ENCODE results near the gene CPSF4L.

The CPSF4L gene

DNA sequence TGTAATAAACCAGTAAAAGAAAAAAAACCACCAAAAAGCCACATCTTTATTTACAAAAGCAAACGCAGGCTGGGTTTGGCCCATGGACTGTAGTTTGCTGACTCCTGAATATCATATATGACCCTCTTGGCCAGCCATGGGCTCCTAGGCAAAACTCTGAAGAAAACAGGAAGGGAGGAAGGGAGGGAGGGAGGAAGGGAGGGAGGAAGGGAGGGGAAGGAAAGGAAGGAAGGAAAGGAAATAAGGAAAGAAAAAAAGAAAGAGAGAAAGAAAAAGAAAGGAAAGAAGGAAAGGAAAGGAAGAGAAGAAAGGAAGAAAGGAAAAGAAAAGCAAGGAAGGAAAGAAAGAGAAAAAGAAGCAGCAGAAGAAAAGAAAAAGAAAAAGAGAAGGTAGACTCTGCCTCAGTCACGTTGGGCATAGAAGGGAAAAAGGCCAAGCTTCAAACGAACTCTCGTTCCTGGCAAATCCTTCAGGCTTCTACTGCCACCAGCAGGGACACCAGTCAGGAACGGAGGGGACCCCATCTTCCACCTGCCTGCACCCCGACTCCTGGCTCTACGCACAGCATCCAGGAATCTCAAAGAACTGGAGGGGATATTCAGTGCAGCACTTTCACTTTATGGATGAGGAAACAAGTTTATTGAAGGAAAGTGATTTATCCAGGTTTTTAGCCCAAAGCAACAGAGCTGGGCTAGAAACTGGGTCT is 28.0 kb upstream of the CPSF4L start:
- DNase-seq (ENCODE audit: low read depth), result no peak

DNA sequence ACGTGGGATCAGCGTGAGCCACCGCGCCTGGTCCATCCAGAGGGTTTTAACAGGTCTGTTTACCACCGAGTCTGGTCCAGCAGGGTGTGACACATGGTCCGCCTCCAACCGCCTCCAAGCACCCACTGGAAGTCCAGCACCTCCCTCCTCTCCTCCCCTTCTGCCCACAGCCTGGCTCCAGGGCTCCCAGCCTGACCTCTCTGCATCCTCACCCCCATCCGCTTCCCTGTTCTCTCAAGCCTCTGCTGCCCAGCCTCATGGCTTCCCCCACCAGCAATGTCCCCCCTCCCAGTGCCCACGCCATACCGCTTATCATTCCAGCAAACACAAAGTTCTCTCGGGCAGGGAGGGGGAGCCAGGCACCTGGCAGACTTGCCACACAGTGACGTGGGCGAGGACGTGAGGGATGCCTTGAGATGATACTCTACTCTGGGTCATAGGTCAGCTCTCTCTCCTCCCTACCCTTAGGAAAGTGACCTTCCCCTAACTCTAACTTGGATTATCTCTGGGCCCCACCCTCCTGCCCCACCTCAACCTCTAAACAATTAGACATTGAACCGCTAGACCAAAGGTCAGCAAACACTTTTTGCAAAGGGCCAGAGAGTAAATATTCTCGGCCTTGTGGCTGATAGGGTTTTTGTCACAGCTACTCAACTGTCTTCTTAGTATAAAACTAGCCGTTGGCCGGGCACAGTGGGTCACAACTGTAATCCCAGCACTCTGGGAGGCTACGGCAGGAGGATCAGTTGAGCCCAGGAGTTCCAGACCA is 27.0 kb upstream of the CPSF4L start:
- DNase-seq (ENCODE audit: low read depth), result no peak

DNA sequence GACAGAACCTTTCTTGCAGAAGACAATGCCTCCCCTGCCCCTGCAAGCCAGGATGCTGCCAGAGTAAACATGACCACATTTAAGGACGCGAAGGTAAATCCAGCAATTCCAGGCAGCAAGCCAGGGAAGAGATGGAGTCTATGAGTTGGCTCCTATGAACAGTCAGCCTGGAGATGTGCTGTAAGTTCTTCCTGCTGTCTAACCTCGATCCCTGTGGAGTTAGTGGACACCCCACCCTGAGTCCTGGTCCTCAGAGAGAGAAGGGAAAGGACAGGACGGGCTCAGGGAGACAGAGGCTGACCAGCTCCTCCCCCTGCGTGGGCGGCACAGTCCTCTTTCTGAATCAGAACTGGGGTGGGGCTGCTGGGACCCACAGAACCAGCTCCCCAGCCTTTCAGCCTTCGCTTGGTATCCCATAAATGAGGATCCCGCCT is 25.2 kb upstream of the CPSF4L start:
- no peak for DNase-seq (ENCODE audit: low read depth)

DNA sequence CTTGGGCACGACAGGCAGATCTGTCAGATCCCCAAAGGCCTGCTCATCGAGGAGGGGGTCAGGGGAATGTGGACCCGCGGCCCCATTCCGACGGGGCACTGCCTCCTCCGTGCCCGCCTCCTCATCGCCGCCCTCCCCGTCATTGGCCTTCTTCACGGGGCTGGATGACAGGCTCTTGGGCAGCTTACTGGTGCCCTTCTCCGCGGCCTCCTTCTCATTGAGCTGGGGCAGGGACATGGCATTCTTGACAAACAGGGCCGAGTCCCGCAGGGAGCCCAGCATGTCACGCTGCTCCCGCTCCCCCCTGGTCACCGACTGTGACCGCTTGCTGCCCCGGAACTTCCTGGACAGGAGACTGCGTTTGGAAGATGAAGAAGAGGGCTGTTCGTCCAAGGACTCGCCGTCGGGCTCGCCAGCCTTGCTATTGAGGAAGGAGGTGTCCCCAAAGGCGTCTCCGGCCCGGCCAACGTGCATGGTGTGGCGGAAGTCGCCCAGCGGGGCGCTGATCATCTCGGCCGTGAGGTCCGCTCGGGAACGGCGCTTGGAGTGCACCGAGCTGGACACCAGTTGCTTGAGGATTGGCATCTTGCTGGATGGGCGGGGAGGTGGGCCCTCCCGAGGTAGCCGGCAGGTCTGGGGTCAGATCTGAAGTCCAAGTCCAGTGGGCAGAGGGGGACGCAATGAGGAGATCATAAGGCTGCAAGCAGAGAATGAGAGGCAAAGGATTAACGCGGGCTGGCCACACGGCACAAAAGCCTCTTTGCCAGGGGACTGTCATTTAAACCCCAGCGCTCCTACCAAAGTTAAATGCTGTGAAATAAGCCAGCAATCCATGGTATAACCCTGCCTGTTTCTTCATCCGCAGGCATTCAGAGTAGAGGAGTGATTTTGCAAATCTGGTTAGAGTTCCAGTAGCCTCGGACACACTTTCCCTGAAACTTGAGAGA is 24.5 kb upstream of the CPSF4L start:
- DNase-seq (ENCODE audit: low read depth), result no peak

DNA sequence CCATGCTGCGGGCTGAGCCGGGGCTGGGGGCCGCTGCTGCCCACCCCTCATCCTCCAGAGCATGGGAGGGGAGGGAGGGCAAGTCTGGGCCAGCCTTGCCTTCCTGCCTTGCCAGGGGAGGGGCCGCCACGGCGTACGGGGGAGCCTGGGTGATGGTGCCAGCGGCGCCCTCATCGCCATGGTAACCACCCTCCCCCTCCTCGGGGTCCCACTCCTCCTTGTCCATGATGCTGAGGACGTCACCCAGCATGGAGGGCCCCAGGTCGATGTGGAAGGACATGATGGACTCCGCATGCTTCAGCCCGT is 23.9 kb upstream of the CPSF4L start:
- no peak for DNase-seq (ENCODE audit: low read depth)

DNA sequence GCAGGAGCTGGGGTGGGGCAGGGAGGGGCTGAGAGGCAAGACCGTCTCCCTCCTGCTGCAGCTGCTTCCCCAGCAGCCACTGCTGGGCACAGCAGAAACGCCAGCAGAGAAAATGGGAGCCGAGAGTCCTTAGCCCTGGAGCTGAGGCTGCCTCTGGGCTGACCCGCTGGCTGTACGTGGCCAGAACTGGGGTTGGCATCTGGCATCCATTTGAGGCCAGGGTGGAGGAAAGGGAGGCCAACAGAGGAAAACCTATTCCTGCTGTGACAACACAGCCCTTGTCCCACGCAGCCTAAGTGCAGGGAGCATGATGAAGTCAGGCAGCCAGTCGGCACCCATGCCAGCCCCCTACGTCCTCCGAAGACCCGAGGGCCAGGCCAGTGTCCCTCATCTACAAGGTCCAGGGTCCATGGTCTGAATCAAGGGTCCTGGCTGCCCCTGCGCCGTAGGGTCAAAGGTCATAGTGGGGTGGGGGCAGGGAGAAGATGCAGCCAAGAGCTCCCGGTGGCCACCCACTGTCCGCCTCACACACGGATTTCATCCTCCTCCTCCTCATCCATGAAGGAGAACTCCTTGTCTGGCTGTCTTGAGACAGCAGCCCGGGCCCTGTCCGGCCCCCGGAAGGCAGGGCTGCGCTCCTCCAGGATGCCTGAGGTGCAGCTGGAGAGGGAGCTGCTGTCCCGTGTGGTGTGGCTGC is 23.4 kb upstream of the CPSF4L start:
- no peak for DNase-seq (ENCODE audit: low read depth)

DNA sequence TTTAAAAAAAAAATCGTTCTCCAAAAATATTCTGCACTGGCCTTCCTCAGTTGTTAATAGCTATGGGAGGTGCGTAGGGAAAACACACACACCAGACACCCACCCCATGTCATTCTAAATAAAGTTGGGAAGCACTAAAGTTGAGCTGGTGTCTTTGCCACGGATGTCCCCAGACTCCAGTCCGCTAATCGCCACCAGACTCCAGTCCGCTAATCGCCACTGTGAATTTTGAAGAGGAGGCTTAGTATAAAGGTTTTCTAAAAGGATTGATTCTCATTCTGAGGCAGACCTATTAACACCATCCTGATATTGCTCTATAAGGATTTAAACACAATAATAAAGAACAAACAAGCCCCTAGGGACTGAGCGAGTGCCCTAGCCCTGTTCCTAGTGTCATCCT is 22.7 kb upstream of the CPSF4L start:
- no peak for DNase-seq (ENCODE audit: low read depth)

DNA sequence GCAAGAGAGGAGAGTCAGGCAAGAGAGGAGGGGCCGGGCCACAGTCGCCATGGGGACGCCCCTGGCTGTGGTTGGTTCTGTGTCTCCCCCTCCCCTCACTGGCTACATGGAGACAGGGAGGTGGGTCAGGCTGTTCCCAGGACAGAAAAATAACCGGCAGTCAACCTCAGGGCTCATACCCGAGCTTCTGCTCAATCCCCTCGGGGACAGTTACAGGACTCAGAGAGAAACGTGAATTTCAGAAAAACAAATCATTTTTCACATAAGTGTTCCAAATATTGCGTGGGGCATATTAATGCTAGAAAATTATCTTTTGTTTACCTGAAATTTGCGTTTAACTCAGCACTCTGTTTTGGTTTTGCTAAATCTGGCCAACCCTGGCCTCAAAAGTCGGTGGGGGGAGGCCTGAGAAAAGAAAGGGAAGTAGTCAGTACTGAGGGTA is 22.2 kb upstream of the CPSF4L start:
- no peak for DNase-seq (ENCODE audit: low read depth)

DNA sequence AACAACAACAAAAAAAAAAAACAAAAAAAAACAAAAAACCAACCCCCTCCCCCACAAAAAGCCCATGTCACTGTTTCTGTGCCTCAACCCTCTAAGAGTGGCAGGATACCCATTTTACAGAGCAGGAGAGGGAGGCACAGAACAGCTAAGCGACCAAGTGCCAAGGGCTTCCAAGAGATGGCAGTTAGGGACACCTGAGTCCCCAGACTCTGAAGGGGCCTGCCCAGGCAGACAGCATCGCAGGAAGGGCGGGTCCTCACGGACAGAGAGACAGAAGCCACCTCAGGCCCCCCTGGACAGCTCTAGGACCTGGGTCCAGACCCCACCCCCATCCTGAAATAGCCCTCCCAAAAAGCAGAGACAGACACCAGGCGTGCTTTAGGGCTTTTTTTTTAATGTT is 21.6 kb upstream of the CPSF4L start:
- no peak for DNase-seq (ENCODE audit: low read depth)

DNA sequence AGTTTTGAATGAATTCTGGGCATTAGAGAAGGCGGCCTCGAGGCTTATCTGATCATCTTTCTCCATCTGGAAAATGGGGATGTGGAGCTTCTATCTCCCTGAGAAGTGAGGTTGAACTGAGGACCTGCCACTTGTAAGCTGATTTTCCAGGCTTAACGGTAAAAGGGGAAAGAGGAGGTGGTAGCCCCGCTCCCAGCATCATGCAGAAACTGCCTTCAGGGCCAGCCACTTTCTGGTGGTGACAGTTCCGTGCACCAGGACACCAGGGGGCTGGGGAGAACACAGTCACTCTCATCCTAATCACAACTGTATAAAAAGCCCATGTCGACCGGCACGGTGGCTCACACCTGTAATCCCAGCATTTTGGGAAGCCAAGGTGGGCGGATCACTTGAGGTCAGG is 20.9 kb upstream of the CPSF4L start:
- DNase-seq (ENCODE audit: low read depth), result no peak

DNA sequence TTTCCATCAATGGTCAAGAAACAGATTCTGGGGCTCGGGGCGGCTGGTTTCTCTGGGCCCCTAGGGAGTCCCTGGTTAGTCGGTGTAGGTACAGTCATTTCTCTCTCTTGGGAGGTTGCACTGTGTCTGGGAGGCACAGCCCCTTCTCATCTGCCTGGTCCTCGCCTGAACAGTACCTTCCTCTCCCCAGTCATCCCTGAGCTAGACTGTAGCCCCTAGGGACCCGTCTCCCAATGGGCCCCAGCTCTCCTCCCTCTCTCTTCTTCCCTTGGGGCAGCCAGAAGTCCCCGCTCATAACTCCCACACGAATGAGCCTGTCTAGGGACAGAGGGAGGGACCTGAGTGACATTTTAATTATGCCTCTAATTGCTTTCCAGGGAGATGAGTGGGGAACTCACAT is 20.2 kb upstream of the CPSF4L start:
- no peak for DNase-seq (ENCODE audit: low read depth)

DNA sequence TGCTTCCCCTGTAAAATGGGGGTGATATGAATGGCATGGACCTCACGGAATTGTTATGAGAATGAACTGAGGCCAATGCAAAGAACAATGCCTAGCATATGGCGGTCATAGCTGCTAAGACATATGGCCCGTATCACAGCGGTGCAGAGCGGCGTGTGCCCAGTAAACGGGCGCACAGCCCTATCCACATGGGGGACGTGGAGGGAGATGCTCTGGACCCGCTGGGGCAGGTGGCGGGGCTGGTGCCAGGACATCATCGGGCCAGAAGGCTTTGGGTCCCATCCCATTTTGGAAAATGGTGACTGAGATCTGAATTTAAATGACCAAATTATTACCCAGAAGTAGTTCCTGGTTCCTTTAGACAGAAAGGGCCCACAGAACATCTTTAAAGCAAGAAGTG is 18.5 kb upstream of the CPSF4L start:
- no peak for DNase-seq (ENCODE audit: low read depth)

DNA sequence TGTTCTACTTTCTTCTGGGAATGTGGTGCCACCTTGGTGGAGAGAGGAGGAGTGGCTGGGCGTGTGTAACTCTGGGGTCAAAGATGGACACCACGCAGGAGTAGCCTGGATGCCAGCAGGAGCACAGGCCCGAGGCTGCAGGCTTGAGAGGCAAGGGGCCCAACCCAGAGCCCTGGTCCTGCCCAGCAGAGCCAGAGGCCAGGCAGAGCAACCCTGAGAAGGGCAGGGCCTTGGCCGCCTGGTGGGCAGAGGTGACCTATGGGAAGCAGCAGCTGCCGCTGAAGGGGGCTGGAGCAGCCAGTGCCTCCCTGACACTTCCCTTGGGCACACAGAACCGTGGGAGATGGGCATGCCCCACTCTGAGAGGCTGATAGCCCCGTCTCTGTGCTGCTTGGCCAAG is 18.0 kb upstream of the CPSF4L start:
- no peak for DNase-seq (ENCODE audit: low read depth)

DNA sequence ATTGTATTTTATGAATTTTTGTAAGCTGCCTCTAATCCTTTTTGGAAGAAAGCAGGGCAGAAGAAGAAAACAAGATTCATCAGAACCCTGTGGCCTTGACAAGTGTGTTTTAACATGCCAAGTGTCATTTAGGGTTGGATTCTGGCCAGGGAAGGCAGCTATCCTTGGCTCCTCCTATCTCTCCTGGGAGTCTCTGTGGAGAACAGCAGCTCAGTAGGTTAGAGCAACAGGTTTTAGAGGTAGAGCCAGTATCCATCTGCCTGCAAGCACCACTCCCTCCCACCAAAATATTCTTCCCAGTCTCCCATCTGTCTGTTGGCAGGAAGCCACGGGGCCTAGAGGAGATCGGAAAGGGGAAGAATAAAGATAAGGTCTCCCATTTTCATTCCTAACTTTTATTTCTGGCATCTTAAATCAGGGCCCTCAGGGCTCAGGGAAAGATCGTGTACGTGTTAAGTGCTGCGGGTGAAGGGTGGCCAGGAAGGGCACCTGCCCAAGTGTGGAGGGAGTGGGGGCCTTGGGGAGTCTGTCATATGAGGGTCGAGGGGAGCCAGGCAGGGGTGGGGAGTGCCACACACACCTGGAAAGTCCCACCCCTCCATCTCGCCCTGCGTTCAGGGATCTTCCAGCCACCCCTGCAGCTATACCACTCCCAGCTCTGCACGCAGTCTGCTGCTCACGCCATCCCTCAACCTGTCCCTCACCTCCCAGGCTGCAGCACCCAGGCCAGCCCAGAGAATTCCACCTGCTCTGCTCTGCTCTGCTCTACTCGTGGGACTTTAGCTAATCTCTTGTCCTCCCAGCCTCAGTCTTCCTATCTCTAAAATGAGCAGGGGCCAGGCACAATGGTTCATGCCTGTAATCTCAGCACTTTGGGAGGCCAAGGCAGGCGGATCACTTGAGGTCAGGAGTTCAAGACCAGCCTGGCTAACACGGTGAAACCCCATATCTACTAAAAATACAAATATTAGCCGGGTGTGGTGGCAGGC is 17.1 kb upstream of the CPSF4L start:
- no peak for DNase-seq (ENCODE audit: low read depth)

DNA sequence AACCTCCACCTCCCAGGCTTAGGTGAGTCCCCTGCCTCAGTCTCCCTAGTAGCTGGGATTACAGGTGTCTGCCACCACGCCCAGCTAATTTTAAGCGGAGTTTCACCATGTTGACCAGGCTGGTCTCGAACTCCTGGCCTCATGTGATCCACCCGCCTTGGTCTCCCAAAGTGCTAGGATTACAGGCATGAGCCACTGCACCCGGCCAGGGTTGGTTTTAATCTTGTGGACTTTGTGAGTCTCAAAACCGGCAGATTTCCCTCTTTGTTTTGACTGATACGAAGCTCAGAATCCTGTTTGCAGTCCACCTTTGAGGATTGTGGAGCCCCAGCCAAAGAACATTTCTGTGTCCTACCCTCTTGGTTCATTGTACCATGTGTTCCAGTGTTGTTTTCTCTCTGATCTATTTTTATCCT is 16.4 kb upstream of the CPSF4L start:
- no peak for DNase-seq (ENCODE audit: low read depth)

DNA sequence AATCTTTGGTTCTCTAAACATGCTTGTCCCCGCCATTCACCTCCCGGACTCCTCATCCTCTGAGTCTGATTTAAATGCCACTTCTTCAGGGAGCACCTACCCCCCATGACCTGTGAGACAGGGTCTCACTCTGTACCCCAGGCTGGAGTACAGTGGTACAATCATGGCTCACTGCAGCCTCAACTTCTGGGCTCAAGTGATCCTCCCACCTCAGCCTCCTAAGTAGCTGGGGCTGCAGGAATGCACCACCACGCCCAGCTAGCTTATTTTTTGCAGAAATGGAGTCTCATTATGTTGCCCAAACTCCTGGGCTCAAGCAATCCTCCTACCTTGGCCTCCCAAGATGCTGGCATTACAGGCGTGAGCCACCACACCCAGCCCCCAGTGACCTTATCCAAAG is 12.8 kb upstream of the CPSF4L start:
- DNase-seq (ENCODE audit: low read depth), result no peak

DNA sequence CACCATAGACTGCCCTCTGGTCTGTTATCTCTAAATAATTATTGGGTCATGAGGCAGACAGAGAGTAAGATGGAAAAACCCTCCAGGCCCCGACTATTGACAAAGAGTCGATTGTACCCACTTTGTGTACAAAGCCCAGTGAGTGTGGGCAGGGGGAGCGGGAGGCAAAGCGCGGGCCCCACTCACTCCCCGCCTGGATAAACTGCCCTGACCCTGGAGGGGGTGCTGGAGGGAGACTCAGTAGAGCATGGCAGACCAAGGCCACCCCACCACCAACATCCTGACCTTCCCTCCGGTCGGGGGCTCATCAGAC is 11.2 kb upstream of the CPSF4L start:
- no peak for DNase-seq (ENCODE audit: low read depth)

DNA sequence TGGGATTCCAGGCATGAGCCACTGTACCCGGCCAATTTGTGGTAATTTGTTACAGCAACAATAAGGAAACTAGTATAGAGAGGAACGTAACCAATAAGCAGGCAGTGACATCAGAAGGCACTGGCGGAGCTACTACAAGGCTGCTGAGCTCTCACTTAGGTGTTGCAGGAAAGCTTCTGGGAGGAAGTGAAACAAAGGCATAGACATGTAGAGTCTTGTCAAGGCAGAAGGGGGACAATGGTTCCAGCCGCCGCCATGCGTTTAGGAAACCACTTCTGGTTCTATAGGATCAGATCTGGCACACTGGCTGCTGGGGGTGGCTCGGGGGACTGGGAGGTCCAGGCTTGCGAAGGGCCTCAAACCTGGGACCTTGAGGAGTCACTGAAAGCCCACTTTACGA is 9.4 kb upstream of the CPSF4L start:
- no peak for DNase-seq (ENCODE audit: low read depth)

DNA sequence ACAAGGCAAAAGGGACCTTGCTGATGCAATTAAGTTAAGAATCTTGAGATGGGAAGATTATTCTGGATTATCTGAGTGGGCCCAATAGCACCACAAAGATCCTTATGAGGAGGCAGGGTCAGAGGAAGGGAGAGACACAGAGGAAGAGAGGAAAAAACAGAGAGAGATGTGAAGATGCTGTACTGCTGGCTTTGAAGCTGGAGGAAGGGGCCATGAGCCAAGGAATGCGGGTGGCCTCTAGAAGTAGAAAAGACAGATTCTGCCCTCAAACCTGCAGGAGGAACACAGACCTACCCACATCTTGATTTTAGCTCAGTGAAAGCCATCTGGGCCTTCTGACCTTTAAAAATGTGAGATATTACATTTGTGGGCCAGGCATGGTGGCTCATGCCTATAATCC is 8.1 kb upstream of the CPSF4L start:
- DNase-seq (ENCODE audit: low read depth), result no peak

DNA sequence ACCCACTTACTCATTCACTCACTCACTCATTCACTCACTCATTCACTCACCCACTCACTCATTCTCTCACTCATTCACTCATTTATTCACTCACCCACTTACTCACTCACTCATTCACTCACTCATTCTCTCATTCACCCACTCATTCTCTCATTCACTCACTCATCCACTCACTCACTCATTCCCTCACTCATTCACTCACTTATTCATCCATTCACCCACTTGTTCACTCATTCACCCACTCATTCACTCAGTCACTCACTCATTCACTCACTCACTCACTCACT is 7.6 kb upstream of the CPSF4L start:
- no peak for DNase-seq (ENCODE audit: low read depth)

DNA sequence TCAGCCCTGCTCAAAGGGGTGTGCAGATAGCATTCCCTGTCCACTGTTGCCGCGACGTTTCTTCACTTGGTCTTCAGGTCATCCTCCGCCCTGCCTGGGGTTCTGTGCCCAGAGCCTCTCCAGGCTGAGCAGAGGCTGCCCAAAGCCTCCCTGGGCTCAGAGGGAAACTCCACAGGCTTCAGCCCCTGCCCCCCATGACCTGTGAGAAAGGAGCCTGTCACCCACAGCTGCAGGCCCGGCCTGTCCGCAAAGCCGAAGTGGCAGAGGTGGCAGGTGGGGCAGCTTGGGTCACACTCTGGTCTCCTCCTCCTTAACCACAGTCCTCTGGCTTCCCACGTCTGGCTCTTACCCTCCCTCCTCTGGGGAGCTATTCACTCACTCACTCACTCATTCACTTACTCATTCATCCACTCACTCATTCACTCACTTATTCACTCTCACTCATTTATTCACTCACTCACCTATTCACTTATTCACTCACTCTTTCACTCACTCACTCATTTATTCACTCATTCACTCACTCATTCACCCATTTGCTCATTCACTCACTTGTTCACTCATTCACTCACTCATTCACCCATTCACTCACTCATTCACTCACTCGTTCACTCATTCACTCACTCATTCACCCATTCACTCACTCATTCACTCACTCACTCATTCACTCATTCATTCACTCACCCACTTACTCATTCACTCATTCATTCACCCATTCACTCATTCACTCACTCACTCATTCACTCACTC is 7.1 kb upstream of the CPSF4L start:
- DNase-seq (ENCODE audit: low read depth), result no peak
